HG02970 (cell line): ENCODE measurements around the gene EFTUD2.

Experiments
- ATAC-seq: cut with Tn5 transposase; IDR thresholded peaks from one replicate; pipeline ENCODE4 v1.9.1; 2021; ENCODE audit warnings: mild to moderate bottlenecking, moderate library complexity, moderate number of reproducible peaks; ENCODE audit not compliant: unreplicated experiment, low FRiP score

Gene EFTUD2

GRCh38 chr17:44894642-44895041 lies 4.6 kb downstream of the EFTUD2 start:
- no peak for ATAC-seq

- ATAC-seq = no peak
These were observed 7.0 kb downstream of the EFTUD2 start for GRCh38 chr17:44892250-44892649.

GRCh38 chr17:44889003-44889402 lies 10.2 kb downstream of the EFTUD2 start:
- ATAC-seq = no peak

- no peak for ATAC-seq
These were observed 11.0 kb downstream of the EFTUD2 start for GRCh38 chr17:44887971-44888954.

- ATAC-seq = no peak
These were observed 12.2 kb downstream of the EFTUD2 start for GRCh38 chr17:44887016-44887415.

- ATAC-seq = no peak
These were observed 14.3 kb downstream of the EFTUD2 start for GRCh38 chr17:44884941-44885340.

GRCh38 chr17:44881145-44881544 lies 18.1 kb downstream of the EFTUD2 start:
- no peak for ATAC-seq

GRCh38 chr17:44880062-44880461 lies 19.2 kb downstream of the EFTUD2 start:
- no peak for ATAC-seq

GRCh38 chr17:44879376-44879775 lies 19.9 kb downstream of the EFTUD2 start:
- no peak for ATAC-seq

- no peak for ATAC-seq
These were observed 20.5 kb downstream of the EFTUD2 start for GRCh38 chr17:44878627-44879221.

GRCh38 chr17:44877121-44877520 lies 22.1 kb downstream of the EFTUD2 start:
- ATAC-seq = no peak

GRCh38 chr17:44875761-44876160 lies 23.5 kb downstream of the EFTUD2 start:
- ATAC-seq = no peak

GRCh38 chr17:44872131-44872768 lies 27.0 kb downstream of the EFTUD2 start:
- ATAC-seq = no peak

- ATAC-seq = no peak
These were observed 27.7 kb downstream of the EFTUD2 start for GRCh38 chr17:44871556-44871955.

GRCh38 chr17:44867841-44868240 lies 31.4 kb downstream of the EFTUD2 start:
- no peak for ATAC-seq

- no peak for ATAC-seq
These were observed 33.3 kb downstream of the EFTUD2 start for GRCh38 chr17:44865931-44866330.

GRCh38 chr17:44865231-44865660 lies 34.0 kb downstream of the EFTUD2 start:
- no peak for ATAC-seq

- no peak for ATAC-seq
These were observed 34.4 kb downstream of the EFTUD2 start for GRCh38 chr17:44864831-44865230.

- ATAC-seq = no peak
These were observed 36.0 kb downstream of the EFTUD2 start for GRCh38 chr17:44863061-44863918.

GRCh38 chr17:44862278-44862914 lies 36.8 kb downstream of the EFTUD2 start:
- ATAC-seq = no peak
